Subcutaneous abdominal adipose tissue (tissue), 5 donors: ENCODE measurements around the gene SLC2A6.
A peak's percentile ranks its signal among the peaks of the same experiment; 100 is the strongest.

Experiments
- H3K27ac ChIP-seq: one replicate; pipeline ENCODE4 v1.7.0; 2013; ENCODE audit warnings: low read depth, mild to moderate bottlenecking, inconsistent platforms, low read length, moderate library complexity
- H3K27me3 ChIP-seq, 5 donors: one replicate each; pipeline ENCODE4 v1.7.0; 2013; ENCODE audit warnings: low read length in 5 of 5, inconsistent platforms in 1 of 5; ENCODE audit not compliant: control insufficient read depth in 5 of 5, insufficient read depth in 4 of 5
- H3K36me3 ChIP-seq, 5 donors: one replicate each; pipeline ENCODE4 v1.7.0; 2013; ENCODE audit warnings: low read length in 5 of 5; ENCODE audit not compliant: control insufficient read depth in 5 of 5, insufficient read depth in 5 of 5
- H3K4me1 ChIP-seq, 5 donors: one replicate each; pipeline ENCODE4 v1.7.0; 2013; ENCODE audit warnings: low read length in 5 of 5, mild to moderate bottlenecking in 3 of 5, moderate library complexity in 1 of 5; ENCODE audit not compliant: control insufficient read depth in 5 of 5, insufficient read depth in 5 of 5
- H3K4me3 ChIP-seq, 5 donors: one replicate each; pipeline ENCODE4 v1.7.0; 2013; ENCODE audit warnings: low read length in 5 of 5, low read depth in 1 of 5
- H3K9ac ChIP-seq, 5 donors: one replicate each; pipeline ENCODE4 v1.7.0; 2013; ENCODE audit warnings: low read length in 5 of 5, mild to moderate bottlenecking in 4 of 5, moderate library complexity in 3 of 5
- H3K9me3 ChIP-seq, 5 donors: one replicate each; pipeline ENCODE4 v1.7.0; 2013; ENCODE audit warnings: low read length in 5 of 5; ENCODE audit not compliant: control insufficient read depth in 5 of 5
- donor health status: healthy.
- donor health status: healthy.
- donor health status: healthy.
- donor health status: healthy.
- donor health status: healthy.

Gene SLC2A6

GRCh38 chr9:133490865-133491655 lies 12.2 kb upstream of the SLC2A6 start:
- peaks cover 0 to 28% (median 1%) of the 10 kb centered on the region in 5 donors for H3K4me1 ChIP-seq
- H3K27me3 ChIP-seq, result peaks cover 6 to 42% (median 18%) of the 10 kb centered on the region in 5 donors
- no peak overlapping the region for H3K27ac ChIP-seq
- H3K9me3 ChIP-seq, result no peaks in the 10 kb centered on the region
- H3K9ac ChIP-seq, result no peak overlapping the region
- no peak overlapping the region for H3K4me3 ChIP-seq
- no peaks in the 10 kb centered on the region for H3K36me3 ChIP-seq

- Histone ChIP-seq H3K27me3 (peaks cover 6 to 34% (median 21%) of the 10 kb centered on the region in 5 donors), H3K9me3 (no peaks in the 10 kb centered on the region), H3K9ac (no peak overlapping the region), H3K4me3 (no peak overlapping the region), H3K36me3 (no peaks in the 10 kb centered on the region), H3K4me1 (peaks cover 0 to 26% (median 4%) of the 10 kb centered on the region in 5 donors), H3K27ac (no peak overlapping the region)
Observed at GRCh38 chr9:133490201-133490681, 11.3 kb upstream of the SLC2A6 start.

DNA sequence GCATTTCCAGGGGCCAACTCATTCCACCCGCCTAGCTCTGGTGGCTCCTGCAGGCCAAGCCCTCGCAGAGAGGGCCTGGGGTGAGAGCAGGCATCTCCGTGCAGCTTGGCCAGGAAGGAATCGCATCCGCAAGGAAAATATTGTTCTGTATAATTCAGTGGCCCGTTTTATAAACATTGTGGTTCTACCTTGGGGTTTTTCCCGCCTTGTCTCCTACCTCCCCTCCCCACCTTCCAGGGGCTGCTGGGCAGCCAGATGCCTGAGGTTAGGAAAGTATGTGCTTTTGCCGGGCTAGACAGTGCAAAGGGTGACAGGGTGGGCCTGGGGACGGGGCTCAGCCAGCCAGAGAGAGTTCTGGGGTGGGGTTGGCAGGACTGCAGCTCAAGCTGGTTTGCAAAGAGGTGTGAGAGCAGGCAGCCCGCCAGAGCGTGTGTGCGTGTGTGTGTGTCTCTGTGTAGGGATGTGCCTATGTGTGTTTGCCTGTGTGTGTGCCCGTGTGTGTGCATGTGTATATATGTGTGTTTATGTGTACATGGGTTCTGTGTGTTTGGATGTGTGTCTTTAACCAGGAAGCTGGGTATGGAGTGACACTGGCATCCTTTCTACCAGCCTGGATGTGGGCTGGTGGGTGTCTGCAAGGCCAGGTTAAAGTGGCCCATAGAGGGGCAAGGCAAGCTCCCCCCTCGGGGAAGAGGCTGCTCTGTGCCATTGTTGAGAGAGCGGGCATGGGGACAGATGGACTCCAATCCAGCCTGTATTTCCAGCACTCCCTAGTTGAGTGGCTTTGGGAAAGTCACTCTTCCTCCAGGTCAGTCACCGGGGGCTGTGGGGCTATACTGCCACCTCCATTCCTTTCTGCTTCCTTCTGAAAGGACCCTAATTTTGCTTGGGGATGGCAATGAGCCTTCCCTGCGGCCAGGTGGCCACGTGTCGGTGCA lies 10.6 kb upstream of the SLC2A6 start:
- Histone ChIP-seq H3K36me3 (no peaks in the 10 kb centered on the region), H3K4me1 (peaks cover 0 to 26% (median 4%) of the 10 kb centered on the region in 5 donors), H3K27me3 (peaks cover 6 to 34% (median 28%) of the 10 kb centered on the region in 5 donors), H3K9ac (no peak overlapping the region), H3K4me3 (no peak overlapping the region), H3K27ac (no peak overlapping the region), H3K9me3 (no peaks in the 10 kb centered on the region)

- Histone ChIP-seq H3K4me1 (peaks cover 0 to 26% (median 4%) of the 10 kb centered on the region in 5 donors), H3K4me3 (no peak overlapping the region), H3K36me3 (no peaks in the 10 kb centered on the region), H3K27me3 (peaks cover 6 to 30% (median 26%) of the 10 kb centered on the region in 5 donors), H3K9ac (no peak overlapping the region), H3K27ac (no peak overlapping the region), H3K9me3 (no peaks in the 10 kb centered on the region)
Observed at GRCh38 chr9:133488686-133489252, 9.9 kb upstream of the SLC2A6 start.

DNA sequence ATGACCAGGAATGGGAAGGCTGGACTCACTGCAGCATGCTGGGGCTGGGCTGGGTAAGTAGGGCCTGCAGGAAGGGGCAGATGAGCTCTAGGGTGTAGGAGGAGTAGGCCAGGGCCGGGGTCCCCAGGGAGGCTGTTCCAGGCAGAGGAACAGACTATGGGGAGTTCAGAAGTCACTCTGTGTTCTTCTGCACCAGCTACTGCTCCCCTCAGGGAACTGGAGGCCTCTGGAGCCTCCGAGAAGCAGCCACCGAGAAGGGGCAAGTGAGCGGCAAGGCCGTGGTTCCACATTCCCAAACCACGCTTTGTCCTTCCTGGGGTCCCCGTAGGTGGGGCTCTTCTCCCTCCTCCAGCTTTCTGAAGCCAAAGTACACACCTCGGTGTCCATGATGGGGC lies 8.4 kb upstream of the SLC2A6 start:
- H3K27me3 ChIP-seq, result peaks cover 6 to 31% (median 28%) of the 10 kb centered on the region in 5 donors
- no peaks in the 10 kb centered on the region for H3K9me3 ChIP-seq
- H3K27ac ChIP-seq, result no peak overlapping the region
- H3K9ac ChIP-seq, result no peak overlapping the region
- peaks cover 0 to 22% (median 4%) of the 10 kb centered on the region in 5 donors for H3K4me1 ChIP-seq
- H3K4me3 ChIP-seq, result no peak overlapping the region
- no peaks in the 10 kb centered on the region for H3K36me3 ChIP-seq

GRCh38 chr9:133485531-133486260 lies 6.8 kb upstream of the SLC2A6 start:
- no peaks in the 10 kb centered on the region for H3K9me3 ChIP-seq
- H3K36me3 ChIP-seq, result no peaks in the 10 kb centered on the region
- H3K4me3 ChIP-seq, result no peak overlapping the region
- no peak overlapping the region for H3K27ac ChIP-seq
- H3K27me3 ChIP-seq, result peaks cover 6 to 30% (median 23%) of the 10 kb centered on the region in 5 donors
- peak overlapping the region in 1 of 5 donors; percentile 14 for H3K9ac ChIP-seq
- peaks cover 0 to 14% (median 4%) of the 10 kb centered on the region in 5 donors for H3K4me1 ChIP-seq

GRCh38 chr9:133484671-133485437 lies 6.0 kb upstream of the SLC2A6 start:
- Histone ChIP-seq H3K4me3 (no peak overlapping the region), H3K9ac (peak overlapping the region in 2 of 5 donors; percentile 6 to 14), H3K9me3 (no peaks in the 10 kb centered on the region), H3K27ac (no peak overlapping the region), H3K36me3 (no peaks in the 10 kb centered on the region), H3K27me3 (peaks cover 4 to 23% (median 18%) of the 10 kb centered on the region in 5 donors), H3K4me1 (peaks cover 0 to 16% (median 4%) of the 10 kb centered on the region in 5 donors)

- H3K36me3 ChIP-seq, result no peaks in the 10 kb centered on the region
- peaks cover 0 to 19% (median 9%) of the 10 kb centered on the region in 5 donors for H3K27me3 ChIP-seq
- no peak overlapping the region for H3K4me3 ChIP-seq
- H3K27ac ChIP-seq, result no peak overlapping the region
- H3K4me1 ChIP-seq, result peaks cover 1 to 26% (median 16%) of the 10 kb centered on the region in 5 donors
- no peaks in the 10 kb centered on the region for H3K9me3 ChIP-seq
- no peak overlapping the region for H3K9ac ChIP-seq
Observed at GRCh38 chr9:133483611-133484010, 4.7 kb upstream of the SLC2A6 start.
